DOHH2 (cell line): ENCODE results near the gene FAN1.

Source experiments
- CTCF ChIP-seq: fragments of 200-600 bp; sonication (generic); IDR thresholded peaks from one replicate; pipeline ENCODE4 v1.5.1; 2014; ENCODE audit warnings: antibody characterized with exemption, mild to moderate bottlenecking, low read depth, low read length; ENCODE audit not compliant: poor library complexity, severe bottlenecking
- EZH2phosphoT487 ChIP-seq: fragments of 200-600 bp; sonication (generic); IDR thresholded peaks from 2 replicates; pipeline ENCODE4 v1.6.1; 2017; ENCODE audit warnings: borderline replicate concordance, mild to moderate bottlenecking, antibody characterized with exemption, low read length, moderate library complexity, mixed read lengths

GRCh38 chr15:30921781-30922479 is 18.2 kb downstream of the FAN1 start:
- TF ChIP-seq CTCF = no peak
- TF ChIP-seq EZH2phosphoT487 = no peak
